HUES6 (cell line): Measurements from ENCODE around the gene RHOF.

Experiments used
- H3K27ac ChIP-seq: 2 replicates; pipeline ENCODE4 v1.7.0; 2013; ENCODE audit warnings: low read depth, mild to moderate bottlenecking, low read length, inconsistent platforms
- H3K27me3 ChIP-seq: 2 replicates; pipeline ENCODE4 v1.6.1; 2013; ENCODE audit warnings: low read length; ENCODE audit not compliant: control insufficient read depth, insufficient read depth
- H3K36me3 ChIP-seq: 2 replicates; pipeline ENCODE4 v1.6.1; 2013; ENCODE audit warnings: low read length; ENCODE audit not compliant: control insufficient read depth, insufficient read depth
- H3K4me1 ChIP-seq: 2 replicates; pipeline ENCODE4 v1.6.1; 2013; ENCODE audit warnings: low read length; ENCODE audit not compliant: control insufficient read depth, insufficient read depth
- H3K4me3 ChIP-seq: 2 replicates; pipeline ENCODE4 v1.5.1; 2013; ENCODE audit warnings: low read depth, low read length
- H3K9ac ChIP-seq: one replicate; pipeline ENCODE4 v1.6.1; 2013; ENCODE audit warnings: mild to moderate bottlenecking, low read length
- H3K9me3 ChIP-seq: 2 replicates; pipeline ENCODE4 v1.6.1; 2013; ENCODE audit warnings: low read depth, low read length; ENCODE audit not compliant: control insufficient read depth, insufficient read depth

The RHOF gene

GRCh38 chr12:121788176-121788818, 5.2 kb downstream of the RHOF start:
- no peaks in the 10 kb centered on the region for H3K9me3 ChIP-seq
- peaks cover 17% of the 10 kb centered on the region; the same call in 1 of the 2 replicates for H3K36me3 ChIP-seq
- no peak overlapping the region for H3K4me3 ChIP-seq
- no peak overlapping the region for H3K9ac ChIP-seq
- no peak overlapping the region for H3K27ac ChIP-seq
- H3K4me1 ChIP-seq = peaks cover 16% of the 10 kb centered on the region; the same call in 1 of the 2 replicates
- H3K27me3 ChIP-seq = no peaks in the 10 kb centered on the region

- Histone ChIP-seq H3K27ac (no peak overlapping the region), H3K9ac (no peak overlapping the region), H3K4me3 (no peak overlapping the region)
Observed at GRCh38 chr12:121787063-121788025, 6.1 kb downstream of the RHOF start.

GRCh38 chr12:121786440-121786825, 7.1 kb downstream of the RHOF start:
- H3K4me1 ChIP-seq = peaks cover 18% of the 10 kb centered on the region

More at GRCh38 chr12:121787063-121788025, 6.1 kb downstream of the RHOF start:
- no peaks in the 10 kb centered on the region for H3K27me3 ChIP-seq
- H3K4me1 ChIP-seq = peaks cover 14% of the 10 kb centered on the region
- no peaks in the 10 kb centered on the region for H3K9me3 ChIP-seq
- H3K36me3 ChIP-seq = peaks cover 17% of the 10 kb centered on the region; the same call in 1 of the 2 replicates

GRCh38 chr12:121784460-121784859, 9.0 kb downstream of the RHOF start:
- no peaks in the 10 kb centered on the region for H3K27me3 ChIP-seq
- H3K4me1 ChIP-seq = peaks cover 12% of the 10 kb centered on the region
- no peak overlapping the region for H3K4me3 ChIP-seq
- H3K9ac ChIP-seq = no peak overlapping the region
- no peak overlapping the region for H3K27ac ChIP-seq
- H3K9me3 ChIP-seq = no peaks in the 10 kb centered on the region
- H3K36me3 ChIP-seq = peaks cover 34% of the 10 kb centered on the region

More at GRCh38 chr12:121786440-121786825, 7.1 kb downstream of the RHOF start:
- H3K27ac ChIP-seq = no peak overlapping the region
- H3K27me3 ChIP-seq = no peaks in the 10 kb centered on the region
- H3K9me3 ChIP-seq = no peaks in the 10 kb centered on the region
- H3K36me3 ChIP-seq = peaks cover 19% of the 10 kb centered on the region; the same call in 1 of the 2 replicates
- H3K9ac ChIP-seq = no peak overlapping the region
- H3K4me3 ChIP-seq = no peak overlapping the region

GRCh38 chr12:121783766-121784165, 9.7 kb downstream of the RHOF start:
- Histone ChIP-seq H3K4me3 (no peak overlapping the region), H3K9ac (no peak overlapping the region), H3K36me3 (peaks cover 40% of the 10 kb centered on the region), H3K4me1 (peaks cover 12% of the 10 kb centered on the region), H3K27me3 (no peaks in the 10 kb centered on the region), H3K27ac (no peak overlapping the region), H3K9me3 (no peaks in the 10 kb centered on the region)

GRCh38 chr12:121781998-121782979, 11.2 kb downstream of the RHOF start:
- H3K27me3 ChIP-seq = no peaks in the 10 kb centered on the region
- no peak overlapping the region for H3K4me3 ChIP-seq
- no peak overlapping the region for H3K9ac ChIP-seq
- peaks cover 39% of the 10 kb centered on the region for H3K36me3 ChIP-seq
- H3K4me1 ChIP-seq = peaks cover 12% of the 10 kb centered on the region
- H3K9me3 ChIP-seq = no peaks in the 10 kb centered on the region
- no peak overlapping the region for H3K27ac ChIP-seq

- no peak overlapping the region for H3K27ac ChIP-seq
- H3K9ac ChIP-seq = no peak overlapping the region
- H3K36me3 ChIP-seq = peaks cover 35% of the 10 kb centered on the region
- H3K4me3 ChIP-seq = no peak overlapping the region
- H3K4me1 ChIP-seq = peaks cover 12% of the 10 kb centered on the region
- no peaks in the 10 kb centered on the region for H3K9me3 ChIP-seq
- H3K27me3 ChIP-seq = no peaks in the 10 kb centered on the region
Observed at GRCh38 chr12:121781484-121781997, 11.9 kb downstream of the RHOF start.

- Histone ChIP-seq H3K4me1 (peaks cover 16% of the 10 kb centered on the region), H3K27ac (no peak overlapping the region), H3K9ac (no peak overlapping the region), H3K27me3 (no peaks in the 10 kb centered on the region), H3K9me3 (no peaks in the 10 kb centered on the region), H3K36me3 (peaks cover 33% of the 10 kb centered on the region), H3K4me3 (no peak overlapping the region)
Observed at GRCh38 chr12:121780429-121780828, 13.1 kb downstream of the RHOF start.

GRCh38 chr12:121779422-121779895, 14.0 kb downstream of the RHOF start:
- Histone ChIP-seq H3K27me3 (no peaks in the 10 kb centered on the region), H3K4me1 (peaks cover 24% of the 10 kb centered on the region)

More at GRCh38 chr12:121779422-121779895, 14.0 kb downstream of the RHOF start:
- H3K9me3 ChIP-seq = no peaks in the 10 kb centered on the region
- peaks cover 26% of the 10 kb centered on the region for H3K36me3 ChIP-seq
- no peak overlapping the region for H3K4me3 ChIP-seq
- no peak overlapping the region for H3K9ac ChIP-seq
- no peak overlapping the region for H3K27ac ChIP-seq
